Smooth muscle cell (in vitro differentiated cells): Measurements from ENCODE around the gene NBPF3. TPM values are rescaled to one million over a fixed set of nuclear protein-coding genes. Genes with fewer than 3 reads are reported as not detected.

Source experiments
- DNase-seq: peaks from one replicate; lab custom pipeline; 2025; ENCODE audit not compliant: unreplicated experiment; lab: John Stamatoyannopoulos, UW
- H2AFZ ChIP-seq: fragments of 200-600 bp; sonication (generic); 2 replicates; pipeline ENCODE4 v1.6.0; 2016; ENCODE audit warnings: antibody characterized with exemption, low read depth, mild to moderate bottlenecking
- H3F3A ChIP-seq: fragments of 200-600 bp; sonication (generic); 2 replicates; pipeline ENCODE4 v1.6.0; 2017; ENCODE audit warnings: antibody characterized with exemption, low read depth
- H3K27ac ChIP-seq: fragments of 200-600 bp; sonication (generic); 2 replicates; pipeline ENCODE4 v1.5.1; 2016; ENCODE audit warnings: low read depth, mild to moderate bottlenecking
- H3K27me3 ChIP-seq: fragments of 200-600 bp; sonication (generic); 2 replicates; pipeline ENCODE4 v1.6.1; 2016; ENCODE audit warnings: low read depth, mild to moderate bottlenecking
- H3K36me3 ChIP-seq: fragments of 200-600 bp; sonication (generic); 2 replicates; pipeline ENCODE4 v1.5.1; 2016; ENCODE audit warnings: low read depth
- H3K4me1 ChIP-seq: fragments of 200-600 bp; sonication (generic); 2 replicates; pipeline ENCODE4 v1.5.1; 2016; ENCODE audit warnings: low read depth
- H3K4me2 ChIP-seq: fragments of 200-600 bp; sonication (generic); 2 replicates; pipeline ENCODE4 v1.6.0; 2016; ENCODE audit warnings: mild to moderate bottlenecking
- H3K4me3 ChIP-seq: fragments of 200-600 bp; sonication (generic); 2 replicates; pipeline ENCODE4 v1.5.1; 2016; ENCODE audit warnings: mild to moderate bottlenecking
- H3K79me2 ChIP-seq: fragments of 200-600 bp; sonication (generic); 2 replicates; pipeline ENCODE4 v1.6.0; 2016; ENCODE audit warnings: low read depth, mild to moderate bottlenecking
- H3K9ac ChIP-seq: fragments of 200-600 bp; sonication (generic); 2 replicates; pipeline ENCODE4 v1.6.0; 2016; ENCODE audit warnings: low read depth
- H3K9me3 ChIP-seq: fragments of 200-600 bp; sonication (generic); replicated peaks from 2 replicates; pipeline ENCODE4 v1.5.1; 2016; ENCODE audit warnings: low read depth
- H4K20me1 ChIP-seq: fragments of 200-600 bp; sonication (generic); 2 replicates; pipeline ENCODE4 v1.6.0; 2016; ENCODE audit warnings: low read depth
- WGBS: methylation state at CpG from one replicate; pipeline ENCODE4 v1.1.7; 2016; ENCODE audit warnings: low lambda C conversion rate; 5-methylcytosine and 5-hydroxymethylcytosine counted together
- polyA plus RNA-seq: library from polyadenylated mRNA; unstranded; fragments of >200 nt; fragmentation: Nextera tagmentation; extraction: Ambion mirVana; gene quantifications from 2 replicates; pipeline ENCODE4 v1.2.1, GENCODE V29; 2016
- total RNA-seq: library from RNA; depleted of rRNA; stranded (reverse); fragments of >200 nt; gene quantifications from 2 replicates; pipeline ENCODE4 v1.2.3, GENCODE V29; 2014
- TF ChIP-seq, protein P1 (sequence below): fragments of 200-600 bp; sonication (generic); IDR thresholded peaks from 2 replicates; pipeline ENCODE4 v1.5.1; 2017; ENCODE audit warnings: borderline replicate concordance, mild to moderate bottlenecking, antibody characterized with exemption; ENCODE audit not compliant: insufficient read depth, poor library complexity, severe bottlenecking

NBPF3 gene
- total and polyA plus RNA-seq, 2 experiments from 2014 or later = 7.5 to 11.0 TPM

DNA sequence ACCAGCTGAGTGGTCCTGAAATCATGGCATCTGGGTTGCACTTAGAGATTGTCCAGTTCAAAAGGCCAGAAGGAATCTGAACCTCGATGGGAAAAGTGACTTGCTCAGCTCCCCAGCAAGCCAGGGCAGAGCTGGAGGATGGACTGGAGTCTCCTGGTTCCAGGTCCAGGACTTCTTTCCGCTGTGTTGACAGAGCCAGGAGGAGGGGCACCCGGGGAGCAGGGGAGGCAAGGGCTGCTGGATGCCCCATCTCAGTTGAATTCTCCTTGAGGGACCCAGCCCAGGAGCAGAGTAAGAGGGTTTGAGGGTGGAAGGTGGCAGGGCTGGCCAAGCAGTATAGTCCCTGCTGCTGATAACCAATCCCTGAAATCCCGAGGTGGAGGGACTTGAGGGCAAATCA is 66.9 kb downstream of the NBPF3 start:
- no peaks in the 10 kb centered on the region for H3K36me3 ChIP-seq
- no peak overlapping the region for H3K27ac ChIP-seq
- peaks cover 20% of the 10 kb centered on the region for H3K27me3 ChIP-seq
- TF ChIP-seq, protein P1, sequence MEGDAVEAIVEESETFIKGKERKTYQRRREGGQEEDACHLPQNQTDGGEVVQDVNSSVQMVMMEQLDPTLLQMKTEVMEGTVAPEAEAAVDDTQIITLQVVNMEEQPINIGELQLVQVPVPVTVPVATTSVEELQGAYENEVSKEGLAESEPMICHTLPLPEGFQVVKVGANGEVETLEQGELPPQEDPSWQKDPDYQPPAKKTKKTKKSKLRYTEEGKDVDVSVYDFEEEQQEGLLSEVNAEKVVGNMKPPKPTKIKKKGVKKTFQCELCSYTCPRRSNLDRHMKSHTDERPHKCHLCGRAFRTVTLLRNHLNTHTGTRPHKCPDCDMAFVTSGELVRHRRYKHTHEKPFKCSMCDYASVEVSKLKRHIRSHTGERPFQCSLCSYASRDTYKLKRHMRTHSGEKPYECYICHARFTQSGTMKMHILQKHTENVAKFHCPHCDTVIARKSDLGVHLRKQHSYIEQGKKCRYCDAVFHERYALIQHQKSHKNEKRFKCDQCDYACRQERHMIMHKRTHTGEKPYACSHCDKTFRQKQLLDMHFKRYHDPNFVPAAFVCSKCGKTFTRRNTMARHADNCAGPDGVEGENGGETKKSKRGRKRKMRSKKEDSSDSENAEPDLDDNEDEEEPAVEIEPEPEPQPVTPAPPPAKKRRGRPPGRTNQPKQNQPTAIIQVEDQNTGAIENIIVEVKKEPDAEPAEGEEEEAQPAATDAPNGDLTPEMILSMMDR = no peak
- DNase-seq = no peak
- peaks cover 13% of the 10 kb centered on the region for H3K4me1 ChIP-seq
- no peak overlapping the region for H3K4me2 ChIP-seq
- no peaks in the 10 kb centered on the region for H3K79me2 ChIP-seq
- no peak overlapping the region for H3K4me3 ChIP-seq
- 80% methylated on average over 4 of the region's 4 CpGs for WGBS
- H3K9ac ChIP-seq = no peak overlapping the region
- peaks cover 15% of the 10 kb centered on the region for H3F3A ChIP-seq
- no peaks in the 10 kb centered on the region for H4K20me1 ChIP-seq
- no peaks in the 10 kb centered on the region for H3K9me3 ChIP-seq
- no peak overlapping the region for H2AFZ ChIP-seq

DNA sequence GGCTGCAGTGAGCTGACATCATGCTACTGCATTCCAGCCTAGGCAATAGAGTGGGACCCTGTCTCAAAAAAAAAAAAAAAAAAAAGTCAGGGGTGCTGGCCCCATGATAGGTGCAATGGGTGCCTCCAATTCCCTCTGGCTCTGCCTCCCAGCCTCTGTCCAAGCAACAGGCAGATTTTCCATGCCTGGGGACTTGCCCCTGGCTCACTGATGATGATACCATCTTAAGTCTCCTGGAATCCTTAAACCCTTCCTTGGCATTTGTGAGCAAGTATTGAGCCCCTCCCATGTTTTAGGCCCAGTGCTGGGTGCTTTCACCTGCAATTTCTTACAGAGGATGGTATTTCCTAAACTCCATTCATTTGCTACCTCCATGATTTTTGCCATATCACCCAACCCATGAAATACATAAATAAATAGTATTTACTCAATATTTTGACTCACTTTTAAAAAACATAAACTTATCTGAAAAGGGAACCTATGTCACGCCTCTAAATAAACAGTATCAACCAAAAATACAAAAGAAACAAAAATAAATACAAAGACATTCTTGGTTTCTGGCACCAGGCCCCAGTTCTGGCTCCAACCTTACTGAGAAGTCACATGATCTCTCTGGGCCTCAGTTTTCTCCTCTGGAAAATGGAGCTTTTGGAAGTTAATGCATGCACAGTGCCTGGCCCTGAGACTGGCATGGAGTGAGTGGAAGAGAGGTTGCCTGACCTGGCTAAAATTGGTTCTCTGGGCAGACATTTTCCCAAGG is 67.8 kb downstream of the NBPF3 start:
- 100% methylated on average over 1 of the region's 1 CpG for WGBS
- TF ChIP-seq, protein P1 = no peak
- Histone ChIP-seq H3F3A (peaks cover 15% of the 10 kb centered on the region), H3K4me1 (peaks cover 15% of the 10 kb centered on the region), H3K27me3 (peaks cover 20% of the 10 kb centered on the region), H3K36me3 (no peaks in the 10 kb centered on the region), H3K4me3 (no peak overlapping the region), H3K27ac (no peak overlapping the region), H4K20me1 (no peaks in the 10 kb centered on the region), H3K9ac (no peak overlapping the region), H3K4me2 (no peak overlapping the region), H2AFZ (no peak overlapping the region), H3K9me3 (no peaks in the 10 kb centered on the region), H3K79me2 (no peaks in the 10 kb centered on the region)
- DNase-seq = no peak

DNA sequence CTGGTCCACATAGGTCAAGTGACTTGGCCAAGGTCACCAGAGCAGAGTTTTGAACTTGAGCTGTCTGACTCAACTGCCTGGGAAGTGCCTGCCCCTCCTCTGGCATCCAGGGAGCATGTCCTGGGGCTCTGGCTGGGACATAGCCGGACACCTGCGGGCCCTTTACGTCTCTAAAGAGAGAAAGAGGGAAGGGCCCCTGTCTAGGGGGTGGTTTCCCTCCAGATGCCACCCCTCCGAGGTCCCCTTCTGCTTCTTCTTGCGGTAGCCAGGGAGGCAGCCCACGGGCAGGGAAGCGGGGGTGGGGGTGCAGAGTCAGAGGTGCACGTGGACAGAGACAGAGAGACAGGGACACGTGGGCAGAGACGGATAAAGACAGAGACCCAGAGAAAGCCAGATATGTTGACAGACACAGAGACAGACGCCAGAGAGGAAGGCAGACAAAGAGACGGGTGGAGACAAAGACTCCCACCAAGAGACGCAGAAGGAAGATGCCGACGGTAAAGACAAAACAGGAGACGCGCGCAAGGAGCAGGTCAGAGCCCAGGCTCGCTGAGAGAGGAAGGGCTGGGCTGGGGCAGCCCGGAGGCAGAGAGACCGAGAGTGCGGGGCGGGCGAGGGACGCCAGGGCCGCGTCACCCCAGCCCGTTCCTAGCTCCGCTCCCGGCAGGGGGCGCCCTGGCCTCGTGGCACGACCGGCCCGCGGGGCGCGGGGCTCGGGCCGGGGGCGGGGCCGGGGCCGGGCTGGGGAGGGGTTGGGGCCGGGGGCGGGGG is 68.8 kb downstream of the NBPF3 start:
- no peaks in the 10 kb centered on the region for H4K20me1 ChIP-seq
- no peak overlapping the region for H3K27ac ChIP-seq
- DNase-seq = peak; percentile 31
- H3F3A ChIP-seq = peaks cover 15% of the 10 kb centered on the region
- H3K27me3 ChIP-seq = peaks cover 20% of the 10 kb centered on the region
- peak overlapping the region; percentile 44 for H3K4me3 ChIP-seq
- H3K9me3 ChIP-seq = no peaks in the 10 kb centered on the region
- 16% methylated on average over 23 of the region's 45 CpGs for whole genome bisulfite sequencing
- H3K36me3 ChIP-seq = no peaks in the 10 kb centered on the region
- H2AFZ ChIP-seq = peak overlapping the region; percentile 90
- no peak overlapping the region for H3K9ac ChIP-seq
- no peaks in the 10 kb centered on the region for H3K79me2 ChIP-seq
- peaks cover 19% of the 10 kb centered on the region for H3K4me1 ChIP-seq
- TF ChIP-seq, protein P1 = peak; percentile 51
- peak overlapping the region; percentile 93 for H3K4me2 ChIP-seq
